Mammary epithelial cell (primary cell): ENCODE results near the gene ITM2B.

Source experiments
- CTCF ChIP-seq, 2 donors: IDR thresholded peaks in 1 of 2; conservative IDR thresholded peaks in 1 of 2; 2 replicates each; pipeline ENCODE4 v1.5.1; 2011 to 2012; ENCODE audit warnings: inconsistent platforms in 2 of 2, low read length in 2 of 2, mild to moderate bottlenecking in 2 of 2, control low read depth in 1 of 2, low read depth in 1 of 2; ENCODE audit not compliant: insufficient read depth in 1 of 2; ENCODE audit errors: extremely low read depth in 1 of 2
- EZH2 ChIP-seq: IDR thresholded peaks from 2 replicates; pipeline ENCODE4 v1.6.1; 2012; ENCODE audit warnings: low read length, inconsistent platforms, borderline replicate concordance

- TF ChIP-seq CTCF (conservative IDR thresholded peaks at IDR 0.05 in 1 of 2, IDR thresholded peaks at IDR 0.05 in 1 of 2; ENCODE audit: extremely low read depth in 1 of 2, insufficient read depth in 1 of 2, low read depth in 1 of 2, low read length in 2 of 2): no peak
- no peak for TF ChIP-seq EZH2
These were observed 44.9 kb upstream of the ITM2B start for GRCh38 chr13:48188131-48188530.
